Measurements from ENCODE around the gene HSPB9.

The HSPB9 gene

DNA sequence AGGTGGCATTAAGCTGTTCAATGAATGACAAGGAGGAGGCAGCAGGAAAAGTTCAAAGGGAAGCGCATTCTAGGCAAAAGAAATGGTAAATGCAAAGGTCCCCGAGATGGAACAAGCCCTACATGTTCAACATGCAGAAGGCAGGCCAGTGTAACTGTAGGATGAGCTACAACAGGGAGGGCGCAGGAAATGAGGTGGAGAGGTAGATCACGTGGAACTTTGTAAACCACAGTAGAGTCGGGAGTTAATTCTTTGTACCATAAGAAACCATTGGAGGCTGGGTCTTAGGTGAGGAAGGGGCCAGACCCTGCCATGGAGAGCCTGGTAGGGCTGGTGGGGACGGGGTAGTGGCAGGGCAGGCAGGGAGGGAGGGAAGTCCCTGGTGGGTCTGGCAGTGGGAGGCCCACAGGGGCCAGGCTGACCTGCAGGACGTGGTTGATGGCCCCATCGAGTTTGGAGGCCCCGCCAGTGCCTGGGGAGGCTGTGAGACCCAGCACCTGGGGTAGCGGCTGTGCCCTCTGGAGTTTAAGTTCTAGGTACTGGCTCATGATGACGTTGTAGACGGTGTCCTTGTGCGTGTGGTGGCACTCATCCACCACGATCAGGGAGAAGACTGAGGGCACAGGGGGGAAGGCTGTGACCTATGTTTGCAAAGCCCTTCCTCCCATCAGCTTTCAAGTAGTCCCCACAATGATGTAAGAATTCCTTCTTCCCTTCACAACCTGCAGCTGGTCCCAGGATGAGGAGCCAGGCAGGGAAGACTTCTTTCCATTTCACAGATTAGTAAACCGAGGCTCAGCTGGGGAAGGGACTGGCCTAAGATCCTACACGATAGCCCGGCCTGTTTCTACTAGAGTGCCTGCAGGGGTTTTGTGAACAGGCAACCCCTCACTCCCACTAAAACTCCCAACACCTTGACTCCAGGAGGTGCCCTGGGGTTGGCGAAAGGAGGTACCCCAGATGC, 12.0 kb upstream of the HSPB9 start:
- Mint-ChIP-seq H3K27me3 (no peaks in the 10 kb centered on the region), H3K27ac (peak overlapping the region; percentile 0), H3K36me3 (ENCODE audit: low read depth) (peaks cover under 1% of the 10 kb centered on the region), H3K4me3 (no peak overlapping the region), H3K9me3 (no peaks in the 10 kb centered on the region), H3K4me1 (peaks cover 32% of the 10 kb centered on the region)
- ATAC-seq = no peak
- DNase-seq = no peak

DNA sequence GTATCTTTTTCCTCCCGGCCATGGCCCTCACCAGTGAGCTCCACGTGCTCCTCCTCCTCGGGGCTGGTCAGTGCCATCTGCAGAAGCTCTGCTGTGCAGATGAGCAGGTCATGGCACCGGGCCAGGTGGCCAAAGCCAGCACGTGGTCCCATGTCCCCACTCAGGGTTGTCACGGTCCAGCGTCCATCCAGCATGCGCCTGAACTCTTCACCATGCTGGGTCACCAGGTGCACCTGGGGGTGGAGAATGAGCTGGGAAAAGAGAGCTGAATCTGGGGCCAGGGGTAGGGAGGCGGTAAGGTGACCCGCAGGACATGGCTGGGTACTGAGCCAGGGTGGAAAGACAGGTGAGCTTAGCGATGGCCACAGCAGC, 11.4 kb upstream of the HSPB9 start:
- peaks cover 34% of the 10 kb centered on the region for H3K4me1 Mint-ChIP-seq
- H3K27ac Mint-ChIP-seq = no peak overlapping the region
- ATAC-seq = no peak
- no peaks in the 10 kb centered on the region for H3K27me3 Mint-ChIP-seq
- H3K36me3 Mint-ChIP-seq (ENCODE audit: low read depth) = peaks cover 6% of the 10 kb centered on the region
- no peaks in the 10 kb centered on the region for H3K9me3 Mint-ChIP-seq
- DNase-seq = no peak
- H3K4me3 Mint-ChIP-seq = no peak overlapping the region

DNA sequence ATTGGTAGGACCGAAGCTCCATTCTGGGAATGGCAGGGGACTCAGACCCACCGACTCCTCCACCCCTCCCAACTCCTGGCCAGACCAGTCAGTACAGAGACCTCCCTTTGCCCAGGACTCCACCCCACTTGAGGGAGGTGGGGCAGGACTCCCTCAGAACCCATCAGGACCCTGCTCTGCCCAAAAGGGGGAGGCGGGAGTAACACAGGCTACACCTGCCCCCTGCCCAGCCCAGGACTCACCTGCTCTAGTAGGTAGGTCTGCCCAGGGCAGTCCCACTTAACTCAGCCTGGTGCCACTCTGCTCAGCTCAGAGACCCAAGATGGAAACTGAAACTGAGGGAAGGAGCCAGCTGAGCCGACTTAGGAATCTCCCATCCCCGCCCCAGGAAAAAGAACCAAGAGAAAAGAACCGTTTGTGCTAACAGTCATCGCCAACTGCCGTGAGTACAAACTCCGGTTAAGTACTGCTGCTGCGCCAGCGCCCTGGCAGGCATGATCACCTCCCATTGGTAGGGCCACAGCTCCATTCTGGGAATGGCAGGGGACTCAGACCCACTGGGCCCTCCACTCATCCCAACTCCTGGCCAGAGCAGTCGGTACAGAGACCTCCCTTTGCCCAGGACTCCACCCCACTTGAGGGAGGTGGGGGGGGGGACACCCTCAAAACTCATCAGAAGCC, 10.6 kb upstream of the HSPB9 start:
- ATAC-seq (no peak), DNase-seq (peak; percentile 26)
- Mint-ChIP-seq H3K4me3 (peak overlapping the region; percentile 85), H3K27me3 (no peaks in the 10 kb centered on the region), H3K36me3 (ENCODE audit: low read depth) (peaks cover 11% of the 10 kb centered on the region), H3K4me1 (peaks cover 41% of the 10 kb centered on the region), H3K9me3 (no peaks in the 10 kb centered on the region), H3K27ac (peak overlapping the region; percentile 98)

GRCh38 chr17:42112552-42113176, 9.9 kb upstream of the HSPB9 start, which contains the start of gene DHX58:
DHX58 (minus strand) TSS chr17:42112714; CDS start chr17:42111892, 822 bp downstream.
- peak; percentile 85 for ATAC-seq
- Mint-ChIP-seq H3K36me3 (ENCODE audit: low read depth) (peaks cover 13% of the 10 kb centered on the region), H3K9me3 (no peaks in the 10 kb centered on the region), H3K4me3 (peak within 1 kb of the TSS; percentile 85), H3K27me3 (no peaks in the 10 kb centered on the region), H3K27ac (peak within 1 kb of the TSS; percentile 98), H3K4me1 (peaks cover 40% of the 10 kb centered on the region)
- peak; percentile 74 for DNase-seq

GRCh38 chr17:42113293-42114069, 9.1 kb upstream of the HSPB9 start:
- ATAC-seq = no peak
- H3K9me3 Mint-ChIP-seq = no peaks in the 10 kb centered on the region
- H3K27me3 Mint-ChIP-seq = no peaks in the 10 kb centered on the region
- H3K4me3 Mint-ChIP-seq = peak overlapping the region; percentile 85
- no peak for DNase-seq
- H3K36me3 Mint-ChIP-seq (ENCODE audit: low read depth) = peaks cover 16% of the 10 kb centered on the region
- H3K4me1 Mint-ChIP-seq = peaks cover 35% of the 10 kb centered on the region
- H3K27ac Mint-ChIP-seq = no peak overlapping the region

GRCh38 chr17:42114118-42114517, 8.5 kb upstream of the HSPB9 start:
- no peaks in the 10 kb centered on the region for H3K27me3 Mint-ChIP-seq
- DNase-seq (no peak), ATAC-seq (no peak)
- H3K36me3 Mint-ChIP-seq (ENCODE audit: low read depth) = peaks cover 19% of the 10 kb centered on the region
- H3K9me3 Mint-ChIP-seq = no peaks in the 10 kb centered on the region
- H3K4me1 Mint-ChIP-seq = peaks cover 41% of the 10 kb centered on the region
- no peak overlapping the region for H3K4me3 Mint-ChIP-seq
- H3K27ac Mint-ChIP-seq = no peak overlapping the region

DNA sequence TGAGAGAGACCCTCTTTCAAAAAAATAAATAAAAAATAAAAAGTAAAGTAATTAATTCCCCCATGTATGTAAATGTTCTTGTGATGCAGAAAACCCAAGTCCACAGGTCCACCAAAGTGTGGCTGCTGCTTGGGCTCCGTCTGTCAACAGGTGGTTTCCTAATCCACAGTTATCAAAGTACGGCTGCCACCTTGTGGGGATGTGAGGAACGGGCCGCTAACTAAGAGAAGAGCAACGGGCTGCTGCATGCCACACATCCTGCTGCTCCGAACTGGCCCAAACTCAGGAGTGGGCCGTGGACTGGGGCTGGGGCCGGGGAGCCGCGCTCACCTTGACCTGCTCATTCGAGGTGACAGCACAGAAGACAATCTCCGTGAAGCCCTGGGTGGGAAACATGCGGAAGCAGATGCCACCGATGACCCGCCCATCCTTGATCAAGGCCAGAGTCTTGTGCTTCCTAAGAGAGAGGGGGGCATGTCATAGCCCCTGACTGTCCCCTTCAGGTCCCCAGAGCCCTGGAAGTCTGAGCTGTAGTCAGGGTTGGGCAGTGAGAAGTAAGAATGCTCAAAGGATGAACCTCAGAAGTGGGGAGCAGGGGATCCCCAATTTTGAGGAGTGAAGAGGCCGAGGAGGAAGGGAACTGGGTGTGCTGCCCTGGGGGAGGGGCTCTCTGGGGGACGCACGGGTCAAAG, 5.8 kb upstream of the HSPB9 start:
- Mint-ChIP-seq H3K27ac (no peak overlapping the region), H3K9me3 (no peaks in the 10 kb centered on the region), H3K4me1 (peaks cover 46% of the 10 kb centered on the region), H3K36me3 (ENCODE audit: low read depth) (peaks cover 19% of the 10 kb centered on the region), H3K4me3 (no peak overlapping the region), H3K27me3 (no peaks in the 10 kb centered on the region)
- ATAC-seq = no peak
- DNase-seq = peak; percentile 79

DNA sequence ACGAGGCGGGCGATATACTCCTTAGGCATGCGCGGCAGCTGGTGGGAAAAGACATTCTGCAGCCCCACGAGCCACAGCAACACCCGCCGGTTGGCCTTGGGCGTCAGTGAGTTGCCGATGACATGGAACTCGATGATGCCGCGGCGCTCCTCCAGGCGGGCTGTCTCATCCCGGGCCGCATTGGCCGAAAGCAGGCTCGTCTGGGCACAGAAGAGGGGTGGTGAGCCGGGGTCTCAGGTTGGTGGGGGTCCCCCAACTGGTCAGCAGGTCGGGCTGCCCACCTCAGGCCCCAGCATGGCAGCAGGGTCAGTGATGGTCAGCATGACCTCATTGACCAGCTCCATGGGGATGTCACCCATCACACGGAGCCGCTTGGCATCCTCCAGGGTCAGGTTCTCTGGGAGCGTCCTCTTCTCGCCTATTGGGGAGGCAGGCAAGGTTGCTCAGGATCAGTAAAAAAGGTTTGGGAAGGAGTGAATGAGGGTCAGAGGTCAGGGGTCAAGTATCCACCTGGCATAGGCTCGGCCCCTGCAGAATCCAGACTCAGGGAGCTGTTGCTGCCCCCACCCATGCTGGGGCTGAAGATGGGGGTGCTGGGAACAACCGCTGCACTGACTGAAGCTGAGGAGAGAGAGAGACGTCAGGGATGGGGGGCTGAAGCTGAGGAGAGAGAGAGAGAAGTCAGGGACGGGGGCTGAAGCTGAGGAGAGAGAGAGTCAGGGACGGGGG, 5.0 kb upstream of the HSPB9 start:
- DNase-seq (no peak), ATAC-seq (no peak)
- Mint-ChIP-seq H3K27ac (no peak overlapping the region), H3K4me1 (peaks cover 41% of the 10 kb centered on the region), H3K4me3 (no peak overlapping the region), H3K27me3 (no peaks in the 10 kb centered on the region), H3K36me3 (ENCODE audit: low read depth) (peaks cover 19% of the 10 kb centered on the region), H3K9me3 (no peaks in the 10 kb centered on the region)

DNA sequence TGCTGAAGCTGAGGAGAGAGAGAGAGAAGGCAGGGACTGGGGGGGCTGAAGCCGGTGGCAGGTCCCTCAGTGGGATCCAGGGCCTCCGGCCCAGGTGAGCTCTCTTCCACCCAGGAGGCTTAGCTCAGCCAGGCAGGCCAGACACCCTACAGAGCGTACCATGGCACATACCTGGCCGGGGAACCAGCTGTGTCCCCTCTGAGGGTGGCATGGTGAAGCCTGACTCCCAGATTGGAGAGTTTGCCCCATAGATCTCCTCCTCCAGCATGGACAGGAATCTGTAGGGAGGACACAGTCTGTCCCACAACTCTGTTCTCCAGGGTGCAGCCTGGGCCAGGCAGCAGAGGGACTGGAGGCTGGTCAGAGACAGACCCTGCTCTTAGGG, 4.5 kb upstream of the HSPB9 start:
- Mint-ChIP-seq H3K27me3 (no peaks in the 10 kb centered on the region), H3K36me3 (ENCODE audit: low read depth) (peaks cover 19% of the 10 kb centered on the region), H3K9me3 (no peaks in the 10 kb centered on the region), H3K4me1 (peaks cover 37% of the 10 kb centered on the region), H3K4me3 (no peak overlapping the region), H3K27ac (no peak overlapping the region)
- ATAC-seq (no peak), DNase-seq (no peak)

GRCh38 chr17:42118545-42118944, 4.1 kb upstream of the HSPB9 start:
- Mint-ChIP-seq H3K4me3 (peak overlapping the region; percentile 53), H3K9me3 (no peaks in the 10 kb centered on the region), H3K4me1 (peaks cover 37% of the 10 kb centered on the region), H3K27me3 (no peaks in the 10 kb centered on the region), H3K36me3 (ENCODE audit: low read depth) (peaks cover 19% of the 10 kb centered on the region), H3K27ac (peak overlapping the region; percentile 68)
- DNase-seq = peak; percentile 64
- peak; percentile 16 for ATAC-seq

- Mint-ChIP-seq H3K4me1 (peaks cover 37% of the 10 kb centered on the region), H3K27ac (no peak overlapping the region), H3K36me3 (ENCODE audit: low read depth) (peaks cover 19% of the 10 kb centered on the region), H3K27me3 (no peaks in the 10 kb centered on the region), H3K4me3 (no peak overlapping the region), H3K9me3 (no peaks in the 10 kb centered on the region)
- ATAC-seq (no peak), DNase-seq (no peak)
These were observed 3.3 kb upstream of the HSPB9 start for GRCh38 chr17:42119301-42119700.

DNA sequence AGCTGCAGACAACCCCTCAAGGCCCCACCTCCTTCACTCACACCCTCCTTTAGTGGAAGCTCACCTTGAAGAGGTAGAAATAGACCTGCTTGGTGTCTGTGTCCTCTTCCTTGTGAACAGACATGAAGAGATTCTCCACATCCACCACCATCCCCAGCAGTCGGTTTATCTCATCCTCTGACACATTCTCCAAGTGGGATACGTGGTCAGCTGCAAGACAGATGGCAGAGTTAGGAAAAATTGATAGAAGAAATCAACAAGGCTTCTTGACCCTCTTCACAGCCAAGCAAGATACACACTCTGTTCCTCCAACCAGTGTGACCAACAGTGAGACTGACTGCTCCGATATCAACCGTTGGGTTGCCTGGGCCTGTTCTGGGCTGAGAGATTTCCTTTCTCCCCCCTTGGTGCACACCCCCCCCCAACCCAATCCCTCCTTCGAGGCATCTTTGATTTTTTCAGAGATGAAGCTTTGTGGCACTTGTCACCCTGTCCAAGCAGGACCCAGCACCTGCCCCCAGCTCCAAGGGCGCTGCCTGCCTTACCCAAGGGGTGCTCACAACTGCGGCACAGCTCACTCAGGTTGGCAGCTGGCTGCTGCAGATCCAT, 2.3 kb upstream of the HSPB9 start:
- H3K27ac Mint-ChIP-seq = no peak overlapping the region
- H3K4me3 Mint-ChIP-seq = peak overlapping the region; percentile 70
- no peaks in the 10 kb centered on the region for H3K9me3 Mint-ChIP-seq
- DNase-seq (no peak), ATAC-seq (peak; percentile 1)
- H3K4me1 Mint-ChIP-seq = peaks cover 37% of the 10 kb centered on the region
- H3K27me3 Mint-ChIP-seq = no peaks in the 10 kb centered on the region
- H3K36me3 Mint-ChIP-seq (ENCODE audit: low read depth) = peaks cover 23% of the 10 kb centered on the region
